Measurements from ENCODE around the gene ZYG11A. TPM values are rescaled to one million over a fixed set of nuclear protein-coding genes. Genes with fewer than 3 reads are reported as not detected.

ZYG11A gene
- total and polyA plus RNA-seq, 2 of the 8 experiments (the other 6 are each of a cell fraction or from before 2014, with no cell fraction given), result 0.89 to 2.6 TPM

DNA sequence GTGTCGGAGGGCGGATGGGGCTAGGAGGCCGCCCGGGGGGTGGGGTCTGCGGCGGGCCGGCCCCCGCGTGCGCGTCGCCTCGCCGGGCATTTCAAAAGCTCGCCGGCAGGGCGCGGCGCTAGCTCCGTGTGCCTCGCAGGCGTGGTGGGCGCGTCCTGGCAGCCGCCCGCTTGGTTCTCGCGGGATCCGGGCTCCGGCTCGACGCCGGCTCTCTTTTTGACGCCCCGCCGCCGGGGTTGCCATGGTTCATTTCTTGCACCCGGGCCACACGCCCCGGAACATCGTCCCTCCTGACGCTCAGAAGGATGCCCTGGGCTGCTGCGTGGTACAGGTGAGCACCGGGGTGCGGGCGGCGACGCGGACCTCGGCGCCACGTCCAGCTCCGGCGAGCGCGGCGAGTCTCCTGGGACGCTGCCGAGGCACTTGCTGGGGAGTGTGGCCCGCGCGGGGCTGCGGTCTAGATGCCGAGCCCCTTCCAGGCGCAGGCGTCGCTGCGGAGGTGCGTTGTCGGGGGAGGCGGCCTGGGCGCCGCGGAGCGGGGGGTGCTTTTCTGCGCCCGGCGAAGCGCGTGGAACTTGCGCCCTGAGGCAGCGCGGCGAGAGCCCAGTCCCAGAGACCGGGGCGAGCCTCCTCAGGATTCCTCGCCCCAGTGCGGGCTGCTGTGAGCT is at the start of gene ZYG11A (continued):
- TF ChIP-seq, protein P1, sequence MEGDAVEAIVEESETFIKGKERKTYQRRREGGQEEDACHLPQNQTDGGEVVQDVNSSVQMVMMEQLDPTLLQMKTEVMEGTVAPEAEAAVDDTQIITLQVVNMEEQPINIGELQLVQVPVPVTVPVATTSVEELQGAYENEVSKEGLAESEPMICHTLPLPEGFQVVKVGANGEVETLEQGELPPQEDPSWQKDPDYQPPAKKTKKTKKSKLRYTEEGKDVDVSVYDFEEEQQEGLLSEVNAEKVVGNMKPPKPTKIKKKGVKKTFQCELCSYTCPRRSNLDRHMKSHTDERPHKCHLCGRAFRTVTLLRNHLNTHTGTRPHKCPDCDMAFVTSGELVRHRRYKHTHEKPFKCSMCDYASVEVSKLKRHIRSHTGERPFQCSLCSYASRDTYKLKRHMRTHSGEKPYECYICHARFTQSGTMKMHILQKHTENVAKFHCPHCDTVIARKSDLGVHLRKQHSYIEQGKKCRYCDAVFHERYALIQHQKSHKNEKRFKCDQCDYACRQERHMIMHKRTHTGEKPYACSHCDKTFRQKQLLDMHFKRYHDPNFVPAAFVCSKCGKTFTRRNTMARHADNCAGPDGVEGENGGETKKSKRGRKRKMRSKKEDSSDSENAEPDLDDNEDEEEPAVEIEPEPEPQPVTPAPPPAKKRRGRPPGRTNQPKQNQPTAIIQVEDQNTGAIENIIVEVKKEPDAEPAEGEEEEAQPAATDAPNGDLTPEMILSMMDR (IDR thresholded peaks at IDR 0.05; ENCODE audit: control extremely low read depth in 1 of 3, insufficient read depth in 1 of 3, low read depth in 1 of 3, low read length in 3 of 3), result peak in 1 of 3 experiments; percentile 11; a peak in 1 of 4 replicates
- TF ChIP-seq, protein P2, sequence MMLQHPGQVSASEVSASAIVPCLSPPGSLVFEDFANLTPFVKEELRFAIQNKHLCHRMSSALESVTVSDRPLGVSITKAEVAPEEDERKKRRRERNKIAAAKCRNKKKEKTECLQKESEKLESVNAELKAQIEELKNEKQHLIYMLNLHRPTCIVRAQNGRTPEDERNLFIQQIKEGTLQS (IDR thresholded peaks at IDR 0.05; ENCODE audit: insufficient read depth, low read depth, low read length), result no peak
- TF ChIP-seq CBX8 (IDR thresholded peaks at IDR 0.05; ENCODE audit: borderline replicate concordance, low read depth, low read length) (no peak), CBX5 (IDR thresholded peaks at IDR 0.05; ENCODE audit: low read depth, low read length) (no peak), BCL11A (IDR thresholded peaks at IDR 0.05; ENCODE audit: low read depth in 2 of 2, low read length in 2 of 2) (no peak), RAD21 (IDR thresholded peaks at IDR 0.05 in 1 of 2, conservative IDR thresholded peaks at IDR 0.05 in 1 of 2; ENCODE audit: low read depth in 2 of 2, low read length in 2 of 2) (peak in 1 of 2 experiments; percentile 6; a peak in 1 of 4 replicates), FOSL1 (IDR thresholded peaks at IDR 0.05; ENCODE audit: insufficient read depth, low read depth, low read length) (no peak), KDM5A (IDR thresholded peaks at IDR 0.05; ENCODE audit: low read length) (no peak), BACH1 (IDR thresholded peaks at IDR 0.05; ENCODE audit: low read length) (no peak), SP1 (IDR thresholded peaks at IDR 0.05; ENCODE audit: low read depth, low read length) (no peak), CHD1 (IDR thresholded peaks at IDR 0.05; ENCODE audit: low read depth, low read length) (no peak)
- TF ChIP-seq, protein P3, sequence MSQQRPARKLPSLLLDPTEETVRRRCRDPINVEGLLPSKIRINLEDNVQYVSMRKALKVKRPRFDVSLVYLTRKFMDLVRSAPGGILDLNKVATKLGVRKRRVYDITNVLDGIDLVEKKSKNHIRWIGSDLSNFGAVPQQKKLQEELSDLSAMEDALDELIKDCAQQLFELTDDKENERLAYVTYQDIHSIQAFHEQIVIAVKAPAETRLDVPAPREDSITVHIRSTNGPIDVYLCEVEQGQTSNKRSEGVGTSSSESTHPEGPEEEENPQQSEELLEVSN (IDR thresholded peaks at IDR 0.05), result peak; percentile 96
